Germinal center (tissue), 1 donor: ENCODE measurements around the gene SBK2.
"Not testable (repeated sequence)": the region's sequence is repeated elsewhere in the genome, so short reads cannot be mapped to it uniquely, and the experiment has no call there.

Experiments used
- DNase-seq: peaks from one replicate; pipeline ENCODE4 v3.0.0; 2012; ENCODE audit warnings: mixed read lengths, low spot score

SBK2 gene

DNA sequence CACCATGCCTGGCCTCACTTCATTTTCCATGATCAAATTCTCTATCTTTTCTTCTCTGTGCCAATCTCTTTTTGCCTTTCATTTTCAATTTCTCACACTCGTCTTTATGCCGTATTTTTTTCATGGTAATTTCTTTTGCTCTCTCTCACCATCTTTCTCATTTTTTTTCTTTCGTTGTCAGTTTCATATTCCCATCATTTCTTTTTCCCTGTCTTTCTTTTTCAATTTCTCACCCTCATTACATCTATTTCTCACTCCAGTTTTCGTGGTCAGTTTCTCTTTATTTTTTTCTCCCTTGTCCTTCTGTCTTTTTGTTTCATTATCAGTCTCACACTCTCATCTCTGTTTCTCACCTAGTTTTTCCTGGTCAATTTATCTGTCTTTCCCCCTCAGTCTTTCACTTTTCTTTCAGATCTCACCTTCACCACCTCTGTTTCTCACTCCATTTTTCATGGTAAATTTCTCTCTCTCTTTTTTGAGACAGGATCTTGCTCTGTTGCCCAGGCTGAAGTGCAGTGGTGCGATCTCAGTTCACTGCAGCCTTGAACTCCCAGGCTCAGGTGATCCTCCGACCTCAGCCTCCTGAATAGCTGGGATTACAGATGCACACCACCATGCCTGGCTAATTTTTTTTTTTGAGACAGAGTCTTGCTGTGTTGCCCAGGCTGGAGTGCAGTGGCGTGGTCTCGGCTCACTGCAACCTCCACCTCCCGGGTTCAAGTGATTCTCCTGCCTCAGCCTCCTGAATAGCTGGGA, 34.6 kb downstream of the SBK2 start:
- DNase-seq, result no peak

DNA sequence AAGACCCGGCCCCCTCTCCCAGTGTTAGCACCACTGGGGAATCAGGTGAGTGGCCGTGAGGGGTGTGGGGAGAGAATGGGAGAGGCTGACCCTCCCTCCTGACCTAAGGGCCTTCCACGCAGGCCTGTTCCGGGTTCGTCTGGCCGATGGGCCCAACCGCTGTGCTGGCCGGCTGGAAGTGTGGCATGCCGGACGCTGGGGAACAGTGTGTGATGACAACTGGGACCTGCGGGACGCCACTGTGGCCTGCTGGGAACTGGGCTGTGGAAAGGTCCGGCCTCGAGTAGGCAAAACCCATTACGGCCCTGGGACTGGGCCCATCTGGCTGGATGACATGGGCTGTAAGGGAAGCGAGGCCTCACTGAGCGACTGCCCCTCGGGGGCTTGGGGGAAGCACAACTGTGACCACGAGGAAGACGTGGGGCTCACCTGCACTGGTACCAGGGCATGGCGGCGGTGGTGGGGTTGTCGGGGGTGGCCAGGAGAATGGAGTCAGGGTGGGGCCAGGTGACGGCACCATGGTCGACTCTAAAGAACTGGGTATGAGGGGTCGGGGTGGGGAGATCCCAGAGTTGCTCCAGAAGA, 36.5 kb downstream of the SBK2 start:
- no peak for DNase-seq

DNA sequence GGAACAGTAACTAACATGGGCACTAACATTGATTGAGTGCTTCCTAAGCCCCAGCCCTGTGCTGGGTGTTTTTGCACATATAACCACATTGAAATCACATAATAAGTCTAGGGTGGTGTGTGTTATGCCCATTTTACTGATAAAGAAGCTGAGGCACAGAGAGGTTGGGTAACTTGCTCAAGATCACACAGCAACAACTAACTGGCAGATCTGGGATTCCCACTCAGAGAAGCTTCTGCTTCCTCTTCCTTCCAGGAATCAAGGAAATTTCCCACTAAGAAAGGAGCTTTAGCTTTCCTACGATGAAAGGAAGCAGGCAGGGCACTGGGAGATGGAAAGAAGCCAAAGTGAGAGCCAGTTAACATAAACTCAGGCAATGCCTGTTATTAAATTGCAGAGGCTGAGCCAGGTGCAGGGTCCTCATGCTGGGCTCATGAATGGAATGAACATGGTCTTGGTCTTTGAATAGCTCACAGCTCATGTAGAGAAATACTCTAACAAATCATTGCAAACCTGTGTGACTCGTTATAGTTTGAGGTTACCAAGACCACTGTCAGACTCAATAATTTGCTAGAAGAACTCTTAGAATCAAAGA, 38.6 kb downstream of the SBK2 start:
- no peak for DNase-seq

DNA sequence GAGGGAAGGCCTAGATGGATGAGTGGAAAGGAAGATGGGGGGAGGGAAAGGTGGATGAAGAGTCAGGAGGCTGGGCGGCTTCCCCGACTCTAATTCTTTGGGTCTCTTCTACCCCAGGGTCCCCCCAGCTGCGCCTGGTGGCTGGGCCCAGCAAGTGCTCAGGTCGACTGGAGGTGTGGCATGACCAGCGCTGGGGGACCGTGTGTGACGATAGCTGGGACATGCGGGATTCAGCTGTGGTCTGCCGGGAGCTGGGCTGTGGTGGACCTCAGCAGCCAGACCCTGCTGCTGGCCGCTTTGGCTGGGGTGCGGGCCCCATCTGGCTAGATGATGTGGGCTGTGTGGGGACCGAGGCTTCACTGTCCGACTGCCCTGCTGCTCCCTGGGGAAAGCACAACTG, 39.2 kb downstream of the SBK2 start:
- DNase-seq, result no peak

DNA sequence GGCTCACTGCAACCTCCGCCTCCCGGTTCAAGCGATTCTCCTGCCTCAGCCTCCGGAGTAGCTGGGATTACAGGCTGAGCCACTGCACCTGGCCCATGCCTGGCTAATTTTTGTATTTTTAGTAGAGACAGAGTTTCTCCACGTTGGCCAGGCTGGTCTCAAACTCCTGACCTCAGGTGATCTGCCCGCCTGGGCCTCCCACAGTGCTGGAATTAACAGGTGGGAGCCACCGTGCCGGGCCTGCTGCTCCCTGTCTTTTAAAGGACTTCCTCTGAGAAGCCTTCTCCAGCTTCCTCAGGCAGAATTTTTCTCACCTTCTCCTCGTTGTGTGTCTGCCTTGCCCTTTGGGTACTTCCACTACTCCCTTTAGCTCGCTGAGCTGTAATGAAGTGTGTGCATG, 40.1 kb downstream of the SBK2 start:
- DNase-seq, result not testable (repeated sequence)

DNA sequence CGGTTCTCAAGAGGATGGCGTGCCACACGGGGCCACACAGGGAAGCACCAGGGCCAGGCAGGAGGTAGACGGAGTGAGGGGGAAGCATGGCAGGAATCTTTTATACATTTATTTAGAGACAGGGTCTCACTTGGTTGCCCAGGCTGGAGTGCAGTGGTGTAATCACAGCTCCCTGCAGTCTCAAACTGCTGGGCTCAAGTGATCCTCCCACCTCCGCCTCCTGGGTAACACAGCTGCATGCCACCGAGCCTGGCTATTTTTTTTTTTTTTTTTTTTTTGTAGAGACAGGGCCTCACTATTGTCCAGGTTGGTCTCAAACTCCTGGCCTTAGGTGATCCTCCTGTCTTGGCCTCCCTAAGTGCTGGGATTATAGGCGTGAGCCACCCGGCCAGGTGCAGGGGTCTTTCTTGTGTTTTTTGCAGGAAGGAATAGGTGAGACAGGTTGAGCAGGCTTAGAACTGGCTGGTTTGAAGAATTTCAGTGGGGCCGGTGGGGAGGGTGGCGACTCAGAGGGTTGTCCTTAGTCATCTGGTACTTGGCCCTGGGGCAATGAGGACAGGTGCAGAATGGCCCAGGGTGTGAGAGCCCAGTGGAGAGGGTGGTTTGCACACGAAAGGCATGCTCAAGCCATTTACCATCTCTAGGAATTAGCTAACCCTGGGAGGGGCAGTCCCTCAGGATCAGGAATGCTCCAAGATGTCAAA, 41.1 kb downstream of the SBK2 start:
- no peak for DNase-seq

DNA sequence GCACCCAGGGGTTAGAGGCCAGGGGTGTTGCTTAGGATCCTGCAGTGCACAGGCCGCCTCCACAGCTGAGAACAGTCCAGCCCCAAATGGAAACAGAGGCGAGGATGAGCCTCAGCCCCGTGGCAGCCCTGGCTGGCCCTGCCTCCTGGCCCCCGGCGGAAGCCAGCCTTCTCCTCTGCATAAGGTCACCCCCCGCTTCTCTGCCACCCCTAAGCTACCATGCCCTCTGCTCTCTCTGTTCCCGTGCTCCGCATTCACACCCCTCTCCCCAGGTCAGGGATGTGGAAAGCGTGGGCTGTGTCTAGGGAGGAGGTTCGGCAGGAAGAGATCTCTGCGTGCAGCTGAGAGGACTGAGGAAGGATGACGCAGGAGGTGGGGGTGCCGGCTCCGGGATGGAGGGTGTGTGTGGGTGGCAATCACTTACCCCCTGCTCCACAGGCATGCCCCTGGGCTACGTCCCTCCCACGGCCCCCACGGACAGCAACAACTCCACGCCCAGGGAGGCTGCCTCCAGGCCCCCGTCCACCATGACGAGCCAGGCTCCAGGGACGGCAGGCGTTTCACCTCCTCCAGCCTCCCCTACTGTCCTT, 42.7 kb downstream of the SBK2 start:
- DNase-seq, result no peak

DNA sequence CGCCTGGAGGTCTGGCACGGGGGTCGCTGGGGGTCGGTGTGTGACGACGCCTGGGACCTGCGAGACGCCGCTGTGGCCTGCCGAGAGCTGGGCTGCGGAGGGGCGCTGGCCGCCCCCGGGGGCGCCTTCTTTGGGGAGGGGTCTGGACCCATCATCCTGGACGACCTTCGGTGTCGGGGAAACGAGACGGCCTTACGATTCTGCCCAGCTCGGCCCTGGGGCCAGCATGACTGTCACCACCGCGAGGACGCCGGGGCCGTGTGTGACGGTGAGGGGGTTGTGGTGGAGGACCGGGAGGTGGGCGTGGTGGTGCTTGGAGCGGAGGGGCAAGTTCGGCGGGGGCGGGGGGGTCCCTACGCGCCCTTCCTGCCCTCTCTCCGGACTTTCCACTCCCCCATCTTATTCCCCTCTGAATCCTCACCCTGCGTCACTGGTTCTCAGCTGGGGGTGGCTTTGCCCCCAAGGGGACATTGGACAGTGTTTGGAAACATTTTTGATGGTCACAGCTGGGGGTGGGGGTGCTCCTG, 43.2 kb downstream of the SBK2 start:
- DNase-seq, result no peak

DNA sequence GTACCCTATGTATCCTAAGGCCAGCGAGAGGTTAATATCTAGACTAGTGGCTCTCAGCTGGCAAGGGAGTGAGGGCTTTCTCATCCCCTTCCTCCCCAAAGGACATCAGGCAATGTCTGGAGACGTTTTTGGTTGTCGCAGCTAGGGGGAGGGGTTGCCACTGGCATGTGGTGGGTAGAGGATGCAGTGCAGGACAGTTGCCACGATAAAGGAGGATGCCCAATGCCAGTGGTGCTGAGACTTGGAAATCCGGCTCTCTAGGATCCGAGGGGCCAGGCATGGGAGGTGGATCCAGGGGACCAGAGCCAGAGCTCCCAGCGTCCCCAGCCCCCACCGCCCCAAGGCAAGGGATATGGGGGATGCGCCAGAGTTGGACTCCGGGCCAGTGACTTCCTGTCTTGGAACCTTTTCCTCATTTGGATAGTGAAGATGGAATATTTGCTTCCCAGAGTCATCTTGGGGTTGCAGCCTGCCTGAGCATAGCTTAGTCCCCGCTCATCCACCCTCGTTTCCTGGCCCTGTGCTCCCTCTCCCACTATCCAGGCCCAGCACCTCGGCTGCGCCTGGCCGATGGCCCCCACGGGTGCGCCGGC, 43.8 kb downstream of the SBK2 start:
- DNase-seq, result no peak

DNA sequence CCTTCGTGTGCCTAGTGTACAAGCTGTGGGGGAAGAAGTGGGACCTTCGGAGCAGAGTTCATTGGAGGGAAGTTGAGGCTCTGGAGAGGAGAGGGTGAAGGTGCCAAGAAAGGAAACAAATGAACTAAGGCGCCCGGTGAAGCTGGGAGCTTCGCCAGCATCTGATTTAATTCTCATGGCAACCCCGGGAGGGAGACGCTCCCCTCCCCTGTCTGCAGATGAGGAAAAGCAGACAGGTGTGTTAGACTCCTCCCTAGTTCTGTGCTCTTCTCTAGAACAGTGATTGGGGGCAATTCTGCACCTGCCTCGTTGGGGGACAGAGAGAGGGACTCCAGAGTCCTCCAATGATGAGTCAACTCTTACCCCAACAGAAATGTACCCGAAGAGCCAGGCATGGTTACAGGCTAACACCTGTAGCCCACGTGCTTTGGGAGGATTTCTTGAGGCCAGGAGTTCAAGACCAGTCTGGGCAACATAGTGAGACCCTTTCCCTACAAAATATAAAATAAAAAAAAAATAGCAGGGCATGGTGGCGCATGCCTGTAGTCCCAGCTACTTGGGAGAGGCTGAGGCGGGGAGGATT, 44.5 kb downstream of the SBK2 start:
- DNase-seq, result no peak

DNA sequence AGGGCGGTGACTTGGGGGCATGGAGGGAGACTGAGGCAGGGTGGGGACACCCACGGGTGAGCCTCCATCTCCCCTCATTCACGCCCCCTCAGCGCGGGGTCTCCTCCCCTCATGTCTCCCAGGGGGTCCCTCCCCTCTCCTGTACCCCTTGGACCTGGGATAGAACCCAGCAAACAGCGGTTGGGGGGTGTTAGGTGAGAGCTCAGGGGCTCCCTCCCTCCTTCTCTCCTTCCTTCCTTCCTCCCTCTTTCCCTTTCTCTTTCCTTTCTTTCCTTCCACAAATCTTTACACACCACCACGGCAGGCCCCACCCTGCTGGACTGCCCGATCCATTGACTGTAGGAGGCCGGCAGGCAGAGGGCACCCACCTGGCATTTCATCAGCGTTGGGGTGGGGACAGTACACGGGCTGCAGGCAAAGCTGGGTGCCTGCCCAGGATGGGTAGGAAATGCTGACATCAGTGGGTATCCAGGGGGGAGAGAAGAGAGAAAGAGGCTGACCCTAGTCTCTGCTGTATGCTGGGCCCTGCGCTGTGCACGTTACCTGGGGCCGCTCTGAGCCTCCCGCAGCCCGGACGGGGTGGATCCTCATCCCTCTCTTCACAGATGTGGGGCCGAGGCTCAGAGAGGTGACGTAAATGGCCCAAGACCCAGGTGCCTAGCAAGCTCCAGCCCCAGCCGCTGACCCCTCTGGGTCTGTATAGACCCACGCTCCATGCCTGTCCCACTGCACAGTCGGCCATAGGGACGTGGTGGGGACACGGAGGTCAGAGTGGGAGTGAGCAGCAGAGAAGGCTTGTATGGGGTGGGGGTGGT, 45.2 kb downstream of the SBK2 start:
- no peak for DNase-seq

DNA sequence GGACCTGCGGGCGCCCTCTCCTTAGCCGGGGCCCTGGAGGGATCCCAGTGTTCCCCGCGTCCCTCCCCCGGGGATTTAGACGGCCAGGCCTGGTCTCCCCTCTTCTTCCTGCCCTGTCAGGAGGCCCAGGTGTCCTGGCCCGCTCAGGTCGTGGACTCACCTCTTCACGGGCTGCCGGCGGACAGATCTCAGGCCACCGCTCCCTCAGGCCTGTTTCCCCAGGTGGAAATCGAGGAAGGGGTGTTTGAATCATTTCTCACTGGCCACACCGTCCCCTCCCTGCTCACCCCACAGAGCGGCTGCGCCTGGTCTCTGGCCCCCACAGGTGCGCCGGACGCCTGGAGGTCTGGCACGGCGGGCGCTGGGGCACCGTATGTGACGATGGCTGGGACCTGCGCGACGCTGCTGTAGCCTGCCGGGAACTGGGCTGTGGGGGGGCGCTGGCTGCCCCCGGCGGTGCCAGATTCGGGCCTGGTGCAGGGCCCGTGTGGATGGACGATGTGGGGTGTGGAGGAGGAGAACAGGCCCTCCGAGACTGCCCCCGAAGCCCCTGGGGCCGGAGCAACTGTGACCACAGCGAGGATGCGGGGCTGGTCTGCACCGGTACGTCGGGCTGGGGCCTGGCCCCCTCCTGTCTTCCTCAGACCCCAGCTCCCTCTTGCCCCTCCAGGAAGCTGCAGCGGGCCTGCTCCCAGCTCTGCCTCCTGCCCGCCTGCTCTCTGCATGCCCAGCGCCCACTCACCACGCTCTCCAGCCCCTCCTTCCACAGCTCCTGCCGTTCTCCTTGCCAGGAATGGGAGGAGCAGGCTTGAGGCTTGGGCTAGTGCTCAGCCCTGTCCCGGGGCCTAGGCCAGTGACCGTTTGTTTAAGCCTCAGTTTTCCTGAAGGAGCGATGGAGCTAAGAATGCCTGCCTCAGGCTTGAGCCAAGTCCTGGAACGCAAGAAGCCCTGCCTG, 46.2 kb downstream of the SBK2 start:
- DNase-seq, result no peak

DNA sequence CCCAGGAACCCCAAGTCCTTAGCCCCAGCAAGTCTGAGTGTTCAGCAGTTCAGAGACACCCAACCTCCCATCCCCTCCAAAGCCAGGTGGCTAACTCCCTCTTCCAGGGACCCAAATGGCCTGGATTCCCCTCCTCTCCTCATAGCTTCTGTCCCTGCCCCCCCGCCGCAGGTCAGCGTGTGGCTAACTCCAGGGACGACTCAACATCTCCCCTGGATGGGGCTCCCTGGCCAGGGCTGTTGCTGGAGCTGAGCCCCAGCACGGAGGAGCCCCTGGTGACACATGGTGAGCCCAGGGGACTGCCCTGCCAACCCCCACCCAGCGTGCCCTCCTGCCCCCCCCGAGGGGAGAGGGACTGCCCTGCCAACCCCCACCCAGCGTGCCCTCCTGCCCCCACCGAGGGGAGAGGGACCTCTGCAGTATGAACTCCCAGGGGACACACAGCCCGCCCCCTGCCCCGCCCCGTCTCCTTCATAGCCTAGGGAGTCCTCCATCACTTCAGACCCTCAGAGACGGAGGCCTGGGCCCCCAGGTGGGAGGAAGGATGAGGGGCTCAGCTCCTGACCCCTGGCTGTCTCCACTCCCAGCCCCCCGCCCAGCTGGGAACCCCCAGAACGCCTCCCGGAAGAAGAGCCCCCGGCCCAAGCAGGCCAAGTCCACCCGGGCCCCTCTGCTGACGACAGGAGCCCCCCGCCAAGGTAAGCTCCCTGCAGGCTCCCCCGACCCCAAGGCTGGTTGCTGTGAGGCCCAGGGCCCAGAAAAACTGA, 47.0 kb downstream of the SBK2 start:
- no peak for DNase-seq

DNA sequence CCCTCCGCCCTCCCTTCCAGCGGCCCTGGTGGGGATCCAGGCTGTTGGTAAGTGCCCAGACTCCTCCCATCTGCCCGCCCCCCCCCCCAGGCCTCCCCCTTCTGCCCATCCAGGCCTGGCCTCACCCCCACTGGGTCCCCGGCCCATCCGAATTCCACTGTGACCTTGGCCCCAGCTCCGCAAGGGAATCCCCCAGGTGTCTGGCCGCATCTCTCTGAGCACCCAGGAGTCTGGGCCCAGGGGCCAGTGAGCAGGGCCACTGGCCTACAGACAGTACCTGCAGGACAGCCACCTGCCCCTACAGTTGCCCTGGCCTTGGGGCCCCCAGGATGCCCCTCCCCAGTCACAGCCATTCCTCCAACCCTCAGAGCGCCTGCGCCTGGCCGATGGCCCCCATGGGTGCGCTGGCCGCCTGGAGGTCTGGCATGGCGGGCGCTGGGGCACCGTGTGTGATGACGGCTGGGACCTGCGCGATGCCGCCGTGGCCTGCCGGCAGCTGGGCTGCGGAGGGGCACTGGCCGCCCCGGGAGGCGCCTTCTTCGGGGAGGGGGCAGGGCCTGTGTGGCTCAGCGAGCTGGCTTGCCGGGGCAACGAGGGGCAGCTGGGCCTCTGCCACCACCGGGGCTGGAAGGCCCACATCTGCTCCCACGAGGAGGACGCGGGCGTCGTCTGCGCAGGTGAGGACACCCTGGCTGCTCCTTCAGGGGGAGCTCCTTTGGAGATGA, 47.8 kb downstream of the SBK2 start:
- DNase-seq, result no peak

DNA sequence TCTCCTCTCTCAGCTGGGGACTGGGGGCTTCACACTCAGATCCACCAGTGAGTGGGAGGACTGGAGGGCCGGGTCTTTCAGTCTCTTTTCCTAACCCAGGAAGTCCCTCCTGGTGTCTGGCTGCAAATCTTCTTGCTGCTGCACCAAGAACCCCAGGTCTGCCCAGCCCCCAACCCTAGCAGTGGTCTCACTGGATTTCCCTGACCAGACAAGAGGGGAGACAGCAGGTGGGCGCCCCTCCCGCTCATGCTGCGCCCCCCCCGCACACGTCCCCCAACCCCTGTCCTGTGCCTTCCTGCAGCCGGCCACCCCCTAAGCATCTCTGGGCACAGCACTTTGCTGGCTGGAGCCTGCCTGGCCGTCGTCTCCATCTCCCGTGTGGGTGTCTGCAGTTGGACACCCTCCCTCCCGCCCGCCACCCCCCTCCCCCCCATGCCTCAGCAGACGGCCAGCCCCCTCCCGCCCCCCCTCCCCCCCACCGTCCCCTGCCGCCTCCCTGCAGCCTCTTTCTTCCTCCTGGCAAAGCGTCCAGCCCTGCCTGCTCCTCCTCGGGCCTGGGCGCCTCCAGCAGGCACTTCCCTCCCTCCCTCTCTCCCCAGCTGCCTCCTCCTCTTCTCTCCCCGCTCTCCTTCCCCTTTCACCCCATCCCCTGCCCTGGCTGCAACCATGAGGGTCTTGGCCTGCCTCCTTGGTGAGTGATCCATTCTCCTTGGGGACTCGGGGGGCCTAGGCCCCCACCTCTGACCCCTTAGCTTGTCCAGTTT, 48.8 kb downstream of the SBK2 start, which contains the start of gene SSC5D:
TSS of gene SSC5D (plus strand) at position 513 of the 764 bp plus-strand sequence. CDS start at position 667, 154 bp downstream.
- DNase-seq, result no peak

DNA sequence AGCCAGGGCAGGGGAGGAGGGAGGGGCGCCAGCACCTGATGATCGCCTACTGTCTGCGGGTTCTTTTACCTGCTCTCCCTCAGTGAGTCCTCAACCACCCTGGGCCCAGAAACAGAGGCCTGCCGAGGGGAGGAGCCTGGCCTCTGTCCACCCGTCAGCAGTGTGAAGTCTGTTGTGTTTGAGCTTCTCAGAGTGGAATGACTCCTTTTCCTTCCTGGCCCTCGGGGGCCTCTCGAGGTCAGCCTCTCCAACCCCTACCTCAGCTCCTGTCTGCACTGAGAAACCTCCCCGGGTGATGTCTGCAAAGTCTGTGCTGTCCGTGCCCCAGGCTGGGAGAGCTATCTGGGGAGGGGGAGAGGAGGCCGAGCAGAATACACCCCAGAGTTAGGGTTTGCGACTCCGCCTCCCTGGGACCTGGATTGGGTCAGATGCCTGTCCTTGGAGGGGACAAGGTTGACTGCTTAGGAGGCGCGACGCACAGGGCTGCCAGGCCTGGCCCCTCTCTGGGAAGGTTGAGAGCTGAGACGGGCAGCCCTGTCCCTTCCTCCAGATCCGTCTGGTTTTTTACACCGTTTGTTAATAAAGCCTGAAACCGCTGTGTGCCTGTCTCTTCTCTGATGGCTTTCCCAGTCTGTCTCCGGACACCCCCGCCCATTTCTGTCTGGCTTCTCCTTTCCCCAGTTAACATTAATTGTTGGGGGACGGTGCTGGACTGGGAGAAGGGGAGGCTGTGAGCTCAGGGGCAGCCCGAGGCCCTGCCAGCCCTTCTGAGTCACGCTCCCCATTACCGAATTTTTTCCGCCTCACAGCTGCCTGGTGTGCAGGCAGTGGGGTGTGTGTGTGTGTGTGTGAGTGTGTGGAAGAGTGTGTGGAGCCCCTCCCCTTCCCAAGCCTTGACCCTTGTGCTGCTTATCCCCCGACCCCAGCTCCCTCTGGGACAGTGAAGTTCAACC, 49.7 kb downstream of the SBK2 start:
- DNase-seq, result no peak
